HG03280 (cell line): ENCODE data around the gene KIF26B.

ENCODE experiments used
- ATAC-seq: cut with Tn5 transposase; IDR thresholded peaks from one replicate; pipeline ENCODE4 v1.9.1; 2021; ENCODE audit warnings: mild to moderate bottlenecking, moderate library complexity; ENCODE audit not compliant: unreplicated experiment

KIF26B gene

GRCh38 chr1:245205864-245206263 is 51.1 kb downstream of the KIF26B start:
- no peak for ATAC-seq

GRCh38 chr1:245207056-245207638 is 52.4 kb downstream of the KIF26B start:
- ATAC-seq = no peak

- no peak for ATAC-seq
Measured at GRCh38 chr1:245207801-245208200, 53.0 kb downstream of the KIF26B start.

DNA sequence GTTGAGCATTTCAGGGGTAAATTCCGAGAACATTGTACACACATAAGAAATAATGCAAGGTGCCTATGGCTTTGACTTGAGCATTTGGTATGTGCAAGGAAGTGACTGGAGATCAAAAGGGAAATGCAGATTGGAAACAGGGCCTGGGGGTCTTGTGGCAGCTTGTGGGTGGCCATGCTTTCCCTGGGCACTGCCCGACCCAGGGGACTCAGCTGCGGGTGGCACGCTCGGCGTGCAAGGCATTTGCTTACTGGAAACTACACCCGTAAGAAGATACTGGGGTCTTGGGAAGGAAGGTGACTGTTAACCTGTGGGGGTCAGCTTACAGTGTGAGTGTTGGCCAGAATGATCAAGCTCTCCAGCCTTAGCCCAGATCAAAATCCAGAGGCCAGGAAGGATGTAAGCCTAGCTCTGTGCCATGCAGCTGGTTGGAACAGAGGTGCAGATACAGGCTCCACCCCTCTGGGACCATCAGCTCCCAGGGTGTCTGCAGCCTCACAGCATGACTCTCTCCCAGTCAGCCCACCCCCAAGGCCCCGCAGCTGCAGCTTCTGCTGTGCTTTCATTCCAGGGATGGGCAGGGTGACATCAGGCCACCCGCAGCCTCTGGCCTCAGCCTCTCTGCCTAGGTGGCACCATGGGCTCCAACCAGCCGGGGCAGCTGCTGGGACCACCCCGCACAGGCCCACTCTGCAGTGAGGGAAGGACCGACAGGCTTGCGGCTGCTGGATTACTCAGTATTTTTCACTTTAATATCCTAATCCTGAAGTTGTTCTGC is 55.1 kb downstream of the KIF26B start:
- no peak for ATAC-seq

GRCh38 chr1:245211035-245211749 is 56.4 kb downstream of the KIF26B start:
- ATAC-seq = no peak

DNA sequence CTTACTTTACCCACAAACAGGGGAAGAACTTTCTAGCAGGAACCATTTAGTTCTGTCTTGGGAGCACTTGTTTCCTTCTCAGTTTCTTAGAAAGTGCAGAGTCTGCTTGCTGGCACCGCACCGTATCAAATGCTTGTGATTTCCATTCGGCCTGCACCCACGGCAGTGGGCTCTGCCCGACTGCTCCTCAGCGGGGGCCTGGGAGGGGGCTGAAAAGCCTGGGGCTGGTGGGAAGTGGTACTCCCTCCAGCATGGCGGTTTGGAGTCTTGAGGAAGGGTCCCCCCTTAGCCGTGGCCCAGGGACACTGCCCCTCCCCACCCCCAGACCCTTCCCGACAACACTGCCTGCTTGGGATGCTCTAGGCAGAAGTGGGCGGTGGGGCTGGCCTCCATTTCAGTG is 57.0 kb downstream of the KIF26B start:
- no peak for ATAC-seq

- no peak for ATAC-seq
Measured at GRCh38 chr1:245212221-245212710, 57.5 kb downstream of the KIF26B start.

DNA sequence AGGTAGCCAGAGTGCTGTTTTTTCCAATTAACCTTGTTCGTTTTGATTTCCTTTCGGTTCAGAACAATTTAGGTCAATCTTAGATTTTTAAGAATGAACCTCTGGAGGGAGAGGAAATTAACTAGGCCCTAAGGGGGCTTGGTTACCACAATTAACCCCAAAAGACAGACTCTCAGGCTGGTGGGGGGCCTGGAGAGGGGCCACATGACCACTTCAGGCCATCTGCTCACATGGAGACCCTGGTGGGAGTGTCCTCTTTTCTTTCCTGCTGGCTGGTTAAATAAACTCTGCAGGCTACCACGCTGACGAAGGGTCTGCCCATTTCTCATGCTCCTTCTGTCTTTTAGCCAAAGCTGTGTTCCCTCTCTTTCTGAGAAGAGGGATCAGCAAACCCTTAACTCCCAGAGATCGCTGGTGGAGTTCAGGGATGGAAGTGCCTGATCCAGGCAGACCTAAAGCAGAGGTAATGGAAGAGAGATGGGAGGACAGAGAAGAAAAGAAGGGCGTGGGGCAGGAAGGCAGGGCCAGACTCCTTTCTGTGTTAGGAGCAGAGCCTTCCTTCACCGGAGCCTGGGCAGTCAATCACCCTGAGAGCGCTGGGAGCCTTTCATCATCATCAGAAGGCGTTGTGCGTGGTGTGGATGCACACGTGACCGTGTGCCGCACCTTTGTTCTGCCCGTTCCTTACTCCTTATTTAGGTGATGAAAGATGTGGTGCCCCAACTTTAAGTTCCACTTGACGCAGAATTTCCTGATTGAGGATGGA is 58.5 kb downstream of the KIF26B start:
- no peak for ATAC-seq

GRCh38 chr1:245215071-245215470 is 60.3 kb downstream of the KIF26B start:
- ATAC-seq = no peak

GRCh38 chr1:245216366-245217115 is 61.8 kb downstream of the KIF26B start:
- ATAC-seq = no peak

- ATAC-seq = no peak
Measured at GRCh38 chr1:245217853-245218608, 63.2 kb downstream of the KIF26B start.

DNA sequence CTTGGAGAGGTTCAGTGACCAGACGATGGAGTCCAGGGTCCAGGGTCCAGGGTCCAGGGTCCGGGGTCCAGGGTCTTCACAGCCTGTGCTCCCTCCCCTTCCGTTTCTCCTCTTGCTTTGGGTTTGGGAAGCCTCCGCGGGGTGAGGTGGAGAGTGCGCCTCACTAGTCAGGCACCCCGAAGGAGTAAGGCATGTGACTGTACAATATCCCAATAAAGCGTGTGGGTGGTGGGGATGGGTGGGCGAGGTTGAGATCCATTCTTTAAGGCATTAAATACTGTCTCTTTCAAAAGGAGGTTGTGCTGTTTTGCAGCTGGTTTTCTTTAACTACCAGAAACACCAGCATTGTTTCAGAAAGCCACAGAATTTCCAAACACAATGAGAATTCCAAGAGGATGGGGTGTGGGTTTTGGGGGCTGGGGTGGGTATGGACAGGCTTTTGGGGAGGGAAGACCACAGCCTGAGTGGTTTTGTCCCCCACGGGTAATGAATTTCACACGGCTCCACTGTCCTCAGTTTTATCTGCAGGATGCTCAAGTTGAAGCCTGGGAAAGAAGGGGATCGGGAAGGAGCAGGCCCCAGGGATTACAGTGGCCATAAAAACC is 65.7 kb downstream of the KIF26B start:
- no peak for ATAC-seq

DNA sequence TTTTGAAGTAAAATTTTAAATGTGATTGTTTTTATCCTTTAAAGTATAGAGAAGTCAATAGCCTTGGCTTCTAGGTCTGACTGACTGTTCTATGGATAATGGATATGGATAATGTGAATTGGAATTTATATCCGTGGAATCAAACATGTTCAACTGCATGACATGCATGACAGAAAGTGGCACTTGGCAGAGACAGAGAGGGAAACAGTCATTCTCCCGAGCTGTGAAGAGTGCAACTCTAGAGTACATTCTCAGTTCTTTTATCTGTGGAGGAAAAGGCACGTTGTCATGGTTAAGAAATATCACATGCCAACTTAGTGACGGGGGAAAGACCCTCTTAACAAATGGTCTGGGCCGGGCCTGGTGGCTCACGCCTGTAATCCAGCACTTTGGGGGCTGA is 67.0 kb downstream of the KIF26B start:
- no peak for ATAC-seq

DNA sequence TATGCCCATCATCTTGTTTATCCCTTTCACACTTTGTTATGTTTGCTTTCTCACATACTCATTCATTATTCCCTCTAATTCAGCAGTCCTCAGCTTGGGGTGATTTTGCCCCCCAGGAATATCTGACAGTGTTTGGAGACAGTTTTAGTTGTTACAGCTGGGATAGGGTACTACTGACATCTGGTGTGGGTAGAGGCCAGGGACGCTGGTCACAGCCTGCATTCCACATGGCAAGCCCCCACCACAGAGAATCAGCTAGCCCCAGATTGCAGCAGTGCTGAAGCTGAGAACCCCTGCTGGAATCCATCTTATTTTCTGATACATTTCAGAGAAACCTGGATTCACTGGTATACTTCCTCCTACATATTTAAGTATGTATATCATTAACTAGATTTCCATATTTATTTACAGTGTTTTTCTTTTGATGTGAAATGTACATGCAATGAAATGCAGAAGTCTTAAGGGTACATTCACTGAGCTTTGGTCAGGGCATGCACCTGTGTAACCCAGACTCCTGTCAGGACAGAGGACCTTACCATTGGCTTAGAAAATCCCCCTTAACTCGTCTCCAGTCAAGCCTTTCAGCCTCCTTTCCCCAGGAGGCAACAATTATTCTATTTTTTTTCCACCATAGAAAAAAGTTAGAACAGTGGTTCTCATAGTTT is 68.3 kb downstream of the KIF26B start:
- ATAC-seq = no peak

DNA sequence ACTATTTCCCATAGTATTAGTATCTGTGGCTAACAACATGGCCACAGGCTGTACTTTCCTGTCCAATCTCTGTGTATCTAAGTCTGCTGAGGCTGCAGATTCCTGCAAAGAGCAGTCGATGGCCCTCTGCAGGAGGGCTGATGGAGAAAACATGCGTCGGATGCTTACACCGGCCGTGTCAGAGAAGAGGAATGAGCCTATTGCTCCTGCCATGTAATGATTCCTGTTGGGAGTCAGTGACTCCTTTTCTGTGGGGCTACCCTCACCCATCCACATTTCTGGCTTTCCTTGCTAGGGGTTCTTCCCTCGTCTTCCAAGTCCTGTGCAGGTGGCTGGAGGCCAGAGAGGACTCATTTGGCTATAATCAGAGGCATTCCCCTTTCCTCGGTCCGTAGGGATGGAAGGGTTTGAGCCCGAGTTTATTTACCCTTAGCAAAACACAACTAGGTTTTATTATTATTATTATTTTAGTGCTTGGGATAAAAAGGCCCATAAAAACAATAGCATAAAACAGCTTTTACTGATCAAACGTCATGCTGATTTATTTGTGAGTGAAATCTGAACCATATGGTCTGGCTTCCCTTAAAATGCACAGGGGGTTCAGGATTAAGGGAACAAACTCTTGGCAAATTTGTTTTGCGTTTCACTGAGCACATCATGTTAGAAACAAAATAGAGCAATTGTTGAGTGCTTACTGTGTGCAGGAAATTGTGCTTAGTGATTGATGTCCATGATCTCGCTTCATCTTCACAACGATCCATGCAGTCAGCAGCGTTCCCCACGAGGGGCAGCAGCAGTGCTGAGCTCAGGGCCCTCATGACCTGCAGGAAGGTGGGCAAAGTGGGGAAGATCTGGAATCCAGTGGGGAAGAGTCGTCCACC is 70.8 kb downstream of the KIF26B start:
- ATAC-seq = no peak

- no peak for ATAC-seq
Measured at GRCh38 chr1:245226203-245226499, 71.4 kb downstream of the KIF26B start.

DNA sequence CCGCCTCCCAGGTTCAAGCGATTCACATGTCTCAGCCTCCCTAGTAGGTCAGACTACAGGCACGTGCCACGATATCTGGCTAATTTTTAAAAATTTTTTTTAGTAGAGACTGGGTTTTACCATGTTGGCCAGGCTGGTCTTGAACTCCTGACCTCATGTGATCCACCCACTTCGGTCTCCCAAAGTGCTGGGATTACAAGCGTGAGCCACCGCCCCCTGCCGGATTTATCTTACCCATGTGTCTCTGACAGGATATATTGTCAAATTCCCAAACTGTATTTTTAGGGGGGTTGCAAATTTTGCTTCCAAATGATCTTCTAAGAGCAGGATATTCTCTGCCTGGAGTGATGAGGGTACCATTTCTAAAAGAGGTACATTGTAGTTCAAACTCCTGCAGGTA is 74.3 kb downstream of the KIF26B start:
- no peak for ATAC-seq

GRCh38 chr1:245232931-245233330 is 78.1 kb downstream of the KIF26B start:
- no peak for ATAC-seq
